NCI-H774 (cell line): Measurements from ENCODE around the gene DFFA.
A peak's percentile ranks its signal among the peaks of the same experiment; 100 is the strongest.
"Not testable (repeated sequence)": the region's sequence is repeated elsewhere in the genome, so short reads cannot be mapped to it uniquely, and the experiment has no call there.

ENCODE experiments used
- DNase-seq: peaks from one replicate; lab custom pipeline; 2025; lab: John Stamatoyannopoulos, UW

Gene DFFA

GRCh38 chr1:10472220-10473144 lies at the start of gene DFFA:
Gene DFFA (minus strand): TSS chr1:10472529. CDS start chr1:10472458, 71 bp downstream.
- peak; percentile 78 for DNase-seq

- DNase-seq = no peak
These were observed 49.3 kb upstream of the DFFA start for GRCh38 chr1:10521537-10522157.

- no peak for DNase-seq
These were observed 48.6 kb upstream of the DFFA start for GRCh38 chr1:10520952-10521351.

- no peak for DNase-seq
These were observed 48.2 kb upstream of the DFFA start for GRCh38 chr1:10520497-10520896.

GRCh38 chr1:10519016-10519417 lies 46.7 kb upstream of the DFFA start:
- peak; percentile 26 for DNase-seq

GRCh38 chr1:10517677-10517982 lies 45.3 kb upstream of the DFFA start:
- DNase-seq = no peak

- no peak for DNase-seq
These were observed 44.8 kb upstream of the DFFA start for GRCh38 chr1:10516925-10517676.

- DNase-seq = no peak
These were observed 43.8 kb upstream of the DFFA start for GRCh38 chr1:10515976-10516750.

GRCh38 chr1:10515301-10515975 lies 43.1 kb upstream of the DFFA start:
- DNase-seq = no peak

- DNase-seq = no peak
These were observed 42.3 kb upstream of the DFFA start for GRCh38 chr1:10514490-10515235.

- no peak for DNase-seq
These were observed 40.9 kb upstream of the DFFA start for GRCh38 chr1:10513199-10513598.

GRCh38 chr1:10511494-10511885 lies 39.2 kb upstream of the DFFA start:
- DNase-seq = no peak

- DNase-seq = no peak
These were observed 38.5 kb upstream of the DFFA start for GRCh38 chr1:10510520-10511493.

GRCh38 chr1:10509809-10510509 lies 37.6 kb upstream of the DFFA start:
- no peak for DNase-seq

- no peak for DNase-seq
These were observed 36.2 kb upstream of the DFFA start for GRCh38 chr1:10508511-10508951.

- peak; percentile 33 for DNase-seq
These were observed 35.0 kb upstream of the DFFA start for GRCh38 chr1:10507111-10507879.

GRCh38 chr1:10506677-10507047 lies 34.3 kb upstream of the DFFA start:
- DNase-seq = no peak

- DNase-seq = not testable (repeated sequence)
These were observed 33.8 kb upstream of the DFFA start for GRCh38 chr1:10506046-10506676.
